ENCODE data around the gene UBXN7.
A peak's percentile ranks its signal among the peaks of the same experiment; 100 is the strongest.

DNA sequence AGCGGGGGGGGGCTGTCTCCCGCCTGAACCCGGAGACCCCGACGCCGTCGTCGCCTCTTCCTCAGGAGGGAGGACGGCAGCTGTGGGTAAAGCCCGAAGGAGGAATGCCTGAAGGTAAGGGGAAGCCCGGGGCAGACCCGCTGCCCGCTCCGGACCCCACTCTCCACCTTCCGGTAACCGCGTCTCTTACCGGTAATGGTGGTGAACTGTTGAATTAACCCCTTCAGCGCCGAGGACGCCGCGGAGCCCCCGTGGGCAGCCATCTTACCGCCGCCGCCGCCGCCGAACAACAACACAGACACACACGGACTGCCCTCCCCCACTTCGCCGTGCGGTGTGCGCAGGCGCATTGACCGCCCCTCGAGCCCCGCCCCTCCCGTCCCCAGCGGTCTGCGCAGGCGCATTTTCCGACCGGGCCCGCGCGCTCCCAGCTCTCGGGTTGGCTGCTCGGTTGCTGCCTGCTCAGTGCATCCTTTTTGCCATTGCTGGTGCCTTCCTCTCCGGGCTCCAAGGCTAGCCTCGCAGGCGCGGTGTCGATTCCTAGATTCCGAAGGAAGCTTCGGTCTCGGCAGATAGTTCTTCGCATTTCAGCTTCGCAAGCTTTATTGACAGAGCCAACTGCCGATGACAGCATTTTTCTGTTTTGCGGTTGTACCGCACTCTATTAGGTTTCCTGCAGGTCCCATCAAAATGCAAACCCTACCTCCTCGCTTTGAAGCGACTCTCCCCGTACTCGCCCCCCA lies at the start of gene UBXN7:
- TF ChIP-seq PPARD (CRISPR knock-in tag; IDR thresholded peaks at IDR 0.05): no peak
- peak; percentile 84 for TF ChIP-seq TAF1 (IDR thresholded peaks at IDR 0.05; ENCODE audit: control insufficient read depth, extremely low read depth, insufficient read depth, low read length, severe bottlenecking)
- TF ChIP-seq NFIC (IDR thresholded peaks at IDR 0.05): no peak
- peak; percentile 27; the same call in 1 of the 2 replicates for TF ChIP-seq ETV5 (CRISPR knock-in tag; IDR thresholded peaks at IDR 0.05; ENCODE audit: low read depth)
- peak; percentile 78; the same call in 1 of the 2 replicates for TF ChIP-seq POLR2AphosphoS5 (IDR thresholded peaks at IDR 0.05; ENCODE audit: control insufficient read depth, insufficient read depth, low read depth, low read length)
- TF ChIP-seq TCF7L2 (IDR thresholded peaks at IDR 0.05; ENCODE audit: low read depth, low read length): no peak
- TF ChIP-seq POLR2A (conservative IDR thresholded peaks at IDR 0.05): peak; percentile 79
- peak; percentile 26; the same call in 1 of the 2 replicates for TF ChIP-seq EP300 (IDR thresholded peaks at IDR 0.05; ENCODE audit: low read length)

All from K562 (cell line).